Esophagus muscularis mucosa (tissue), 4 donors: ENCODE measurements around the gene ERBB2. TPM values are rescaled to one million over a fixed set of nuclear protein-coding genes. Genes with fewer than 3 reads are reported as not detected.
"Not testable (repeated sequence)": the region's sequence is repeated elsewhere in the genome, so short reads cannot be mapped to it uniquely, and the experiment has no call there.

Source experiments
- DNase-seq: peaks from one replicate; pipeline ENCODE4 v3.0.0-alpha.2; 2017; ENCODE audit errors: extremely low spot score
- H3K27ac ChIP-seq, 4 donors: fragments of 200-600 bp; sonication (generic); replicated peaks in 1 of 4; 1 replicate in 3 of 4; 2 replicates in 1 of 4; pipeline ENCODE4 v1.5.1; 2016 to 2019; ENCODE audit warnings: mild to moderate bottlenecking in 1 of 4
- H3K27me3 ChIP-seq, 4 donors: fragments of 200-600 bp; sonication (generic); one replicate each; pipeline versions ENCODE4 v1.5.1 to v1.6.0; 2016 to 2019
- H3K36me3 ChIP-seq, 4 donors: fragments of 200-600 bp; sonication (generic); one replicate each; pipeline ENCODE4 v1.5.1; 2016 to 2019
- H3K4me1 ChIP-seq, 4 donors: fragments of 200-600 bp; sonication (generic); one replicate each; pipeline ENCODE4 v1.5.1; 2016 to 2019
- H3K4me3 ChIP-seq, 4 donors: fragments of 200-600 bp; sonication (generic); 1 replicate in 2 of 4; 2 replicates in 2 of 4; pipeline ENCODE4 v1.5.1; 2016 to 2019; ENCODE audit warnings: mild to moderate bottlenecking in 4 of 4, moderate library complexity in 1 of 4
- H3K9me3 ChIP-seq, 4 donors: fragments of 200-600 bp; sonication (generic); 1 replicate in 3 of 4; 2 replicates in 1 of 4; pipeline ENCODE4 v1.5.1; 2016 to 2019
- CTCF ChIP-seq, 3 experiments: fragments of 200-600 bp in 2 of 3; fragments of 450-650 bp in 1 of 3; sonication (generic) in 2 of 3; IDR thresholded peaks; one replicate each; pipeline ENCODE4 v1.5.1; 2017 to 2019; ENCODE audit warnings: antibody characterized with exemption in 3 of 3, mild to moderate bottlenecking in 2 of 3, moderate library complexity in 1 of 3
- EP300 ChIP-seq: sonication (generic); formaldehyde crosslinking; IDR thresholded peaks from one replicate; pipeline ENCODE4 v1.6.1; 2017; ENCODE audit warnings: antibody characterized with exemption
- POLR2A ChIP-seq: fragments of 450-650 bp; IDR thresholded peaks from one replicate; pipeline ENCODE4 v1.6.1; 2017; ENCODE audit warnings: antibody characterized with exemption, moderate library complexity, mild to moderate bottlenecking, low read depth
- POLR2AphosphoS5 ChIP-seq, 2 donors: sonication (generic); formaldehyde crosslinking; IDR thresholded peaks; one replicate each; pipeline ENCODE4 v1.6.1; 2017; ENCODE audit warnings: antibody characterized with exemption in 2 of 2
- WGBS: methylation state at CpG from one replicate; pipeline ENCODE4 v1.1.5; 2018; 5-methylcytosine and 5-hydroxymethylcytosine counted together
- intact Hi-C: fragments of 100-400 bp; cut with DNase I; formaldehyde crosslinking; loops from one replicate; pipeline ENCODE4 v1.15.1; 2023
- total RNA-seq, 4 donors: library from RNA; depleted of rRNA; stranded (reverse); fragments of >200 nt; gene quantifications; one replicate each; pipeline versions ENCODE4 v1.1.0 to v1.2.1, GENCODE V29; 2016

Gene ERBB2
- total RNA-seq, 4 donors from 2014 or later = 36.8 to 67.7 (median 57.7) TPM

GRCh38 chr17:39745335-39746144, 45.7 kb downstream of the ERBB2 start:
- no peak for TF ChIP-seq EP300
- TF ChIP-seq CTCF (IDR thresholded peaks at IDR 0.05) = no peak
- no peak for TF ChIP-seq POLR2A
- no peak for TF ChIP-seq POLR2AphosphoS5 (IDR thresholded peaks at IDR 0.05)
- Histone ChIP-seq H3K4me3 (no peak overlapping the region), H3K9me3 (no peaks in the 10 kb centered on the region), H3K4me1 (peaks cover 0 to 13% (median 1%) of the 10 kb centered on the region in 4 donors), H3K27me3 (peaks cover 0 to 55% (median 5%) of the 10 kb centered on the region in 4 donors), H3K27ac (no peak overlapping the region), H3K36me3 (no peaks in the 10 kb centered on the region)
- intact Hi-C loops = no loop called here
- 91% methylated on average over 18 of the region's 23 CpGs for WGBS
- DNase-seq = no peak

DNA sequence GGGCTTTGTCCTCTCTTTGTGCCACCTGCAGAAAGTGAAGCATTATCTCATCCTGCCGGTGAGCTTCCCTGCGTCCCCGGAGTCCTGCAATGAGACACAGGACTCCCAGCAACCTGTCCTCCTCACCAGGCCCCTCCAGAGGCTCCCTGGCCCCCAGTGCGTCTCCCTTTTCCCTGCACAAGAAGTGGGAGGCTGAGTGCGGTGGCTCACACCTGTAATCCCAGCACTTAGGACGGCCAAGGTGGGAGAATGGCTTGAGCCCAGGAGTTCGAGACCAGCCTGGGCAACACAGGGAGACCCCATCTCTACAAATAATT, 46.2 kb downstream of the ERBB2 start:
- H3K4me1 ChIP-seq = peaks cover 0 to 13% (median 0%) of the 10 kb centered on the region in 4 donors
- no peak overlapping the region for H3K27ac ChIP-seq
- 98% methylated on average over 7 of the region's 7 CpGs for WGBS
- H3K27me3 ChIP-seq = peaks cover 0 to 54% (median 1%) of the 10 kb centered on the region in 4 donors
- intact Hi-C loops = no loop called here
- no peak overlapping the region for H3K4me3 ChIP-seq
- DNase-seq = no peak
- TF ChIP-seq EP300 (no peak), CTCF (IDR thresholded peaks at IDR 0.05) (no peak), POLR2AphosphoS5 (IDR thresholded peaks at IDR 0.05) (no peak), POLR2A (no peak)
- H3K36me3 ChIP-seq = no peaks in the 10 kb centered on the region
- H3K9me3 ChIP-seq = no peaks in the 10 kb centered on the region

- intact Hi-C loops = no loop called here
- Histone ChIP-seq H3K4me1 (peaks cover 0 to 11% (median 0%) of the 10 kb centered on the region in 4 donors), H3K36me3 (no peaks in the 10 kb centered on the region), H3K4me3 (no peak overlapping the region), H3K9me3 (no peaks in the 10 kb centered on the region), H3K27me3 (peaks cover 0 to 37% (median 0%) of the 10 kb centered on the region in 4 donors), H3K27ac (no peak overlapping the region)
- no peak for DNase-seq
- 93% methylated on average over 4 of the region's 4 CpGs for whole genome bisulfite sequencing
- no peak for TF ChIP-seq CTCF (IDR thresholded peaks at IDR 0.05)
- TF ChIP-seq POLR2A = no peak
Measured at GRCh38 chr17:39747745-39748144, 47.9 kb downstream of the ERBB2 start.

DNA sequence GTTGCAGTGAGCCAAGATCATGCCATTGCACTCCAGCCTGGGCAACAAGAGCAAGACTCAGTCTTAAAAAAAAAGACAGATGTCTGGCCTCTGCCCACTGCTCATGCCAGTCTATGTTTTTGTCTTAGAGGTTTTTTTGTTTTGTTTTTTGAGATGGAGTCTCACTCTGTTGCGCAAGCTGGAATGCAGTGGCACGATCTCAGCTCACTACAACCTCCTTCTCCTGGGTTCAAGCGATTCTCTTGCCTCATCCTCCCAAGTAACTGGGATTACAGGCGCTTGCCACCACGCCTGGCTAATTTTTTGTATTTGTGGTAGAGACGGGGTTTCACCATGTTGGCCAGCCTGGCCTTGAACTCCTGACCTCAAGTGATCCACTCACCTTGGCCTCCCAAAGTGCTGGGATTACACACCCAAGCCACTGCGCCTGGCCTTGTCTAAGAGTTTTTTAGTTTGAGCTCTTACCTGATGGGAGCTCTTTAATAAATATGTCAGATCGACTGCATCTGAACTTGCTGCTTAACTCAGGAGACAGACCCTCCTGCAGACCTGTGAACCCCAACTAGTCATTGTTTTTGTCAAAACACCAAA, 48.7 kb downstream of the ERBB2 start:
- H3K36me3 ChIP-seq, H3K9me3 ChIP-seq, H3K27ac ChIP-seq, DNase-seq, intact Hi-C loops, H3K4me3 ChIP-seq: not testable (repeated sequence)
- peaks cover 0 to 30% (median 0%) of the 10 kb centered on the region in 4 donors for H3K27me3 ChIP-seq
- peaks cover 6 to 18% (median 7%) of the 10 kb centered on the region in 4 donors for H3K4me1 ChIP-seq
- WGBS = 92% methylated on average over 8 of the region's 8 CpGs

DNA sequence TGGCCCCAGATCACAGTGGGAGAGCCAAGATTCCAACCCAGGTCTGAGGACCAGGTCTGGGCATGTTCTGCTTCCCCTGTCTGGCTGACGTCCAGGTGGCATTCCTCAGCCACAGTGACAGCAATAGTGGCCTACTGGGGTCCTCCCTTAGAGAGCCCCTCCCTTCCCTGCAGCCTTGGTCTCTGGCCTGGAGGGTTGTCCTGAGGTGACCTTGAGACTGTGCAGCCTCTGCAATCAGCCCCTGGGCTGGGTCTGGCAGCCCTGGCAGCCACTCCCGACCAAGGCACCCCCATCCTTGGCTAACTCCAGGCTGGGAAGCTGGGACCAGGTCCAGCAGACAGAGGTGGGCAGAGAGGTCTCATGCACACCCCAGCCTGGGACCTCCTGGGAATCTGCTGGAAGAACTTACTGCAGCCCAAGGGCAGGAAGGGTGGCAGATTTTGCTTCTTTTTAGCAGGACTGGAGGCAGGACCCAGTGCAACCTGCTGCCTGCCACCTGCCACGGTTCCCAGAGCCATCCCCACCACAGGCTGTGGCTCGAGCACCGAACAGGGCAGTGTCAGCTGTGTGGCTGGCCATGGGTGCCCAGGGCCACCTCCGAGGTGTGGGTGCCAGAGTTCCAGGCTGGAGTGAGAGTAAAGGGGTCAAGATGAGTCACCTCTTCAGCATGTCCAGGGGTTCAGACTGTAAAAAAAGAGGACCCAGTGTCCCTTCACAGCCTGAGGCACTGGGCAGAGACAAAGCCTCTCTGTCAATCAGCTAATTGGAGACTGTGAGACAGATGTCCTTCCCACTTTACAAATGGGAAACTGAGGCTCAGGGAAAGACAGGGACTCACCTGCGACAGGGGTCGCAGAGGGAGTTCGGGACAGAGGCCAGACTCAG, 50.5 kb downstream of the ERBB2 start:
- DNase-seq = no peak
- Histone ChIP-seq H3K27me3 (peaks cover 0 to 14% (median 0%) of the 10 kb centered on the region in 4 donors), H3K27ac (no peak overlapping the region), H3K36me3 (no peaks in the 10 kb centered on the region), H3K4me1 (peaks cover 20 to 26% (median 20%) of the 10 kb centered on the region in 4 donors), H3K4me3 (no peak overlapping the region), H3K9me3 (no peaks in the 10 kb centered on the region)
- intact Hi-C loops = loop anchor here (5.0 to 10.0 kb wide), 2 partner anchors 113 to 204 kb away; partner anchors contain the start of gene STARD3
- no peak for TF ChIP-seq CTCF (IDR thresholded peaks at IDR 0.05)
- no peak for TF ChIP-seq EP300
- no peak for TF ChIP-seq POLR2A
- no peak for TF ChIP-seq POLR2AphosphoS5 (IDR thresholded peaks at IDR 0.05)
- WGBS = 74% methylated on average over 6 of the region's 9 CpGs
